Tibial nerve (tissue), 4 donors: ENCODE data around the gene SRPK2. TPM values are rescaled to one million over a fixed set of nuclear protein-coding genes. Genes with fewer than 3 reads are reported as not detected.

Source experiments
- DNase-seq, 2 donors: peaks; one replicate each; pipeline ENCODE4 v3.0.0-alpha.2; 2019; ENCODE audit warnings: low spot score in 2 of 2
- H3K27ac ChIP-seq, 4 donors: fragments of 200-600 bp; sonication (generic) in 3 of 4; one replicate each; pipeline ENCODE4 v1.5.1; 2017 to 2019; ENCODE audit warnings: mild to moderate bottlenecking in 1 of 4
- H3K27me3 ChIP-seq, 2 donors: fragments of 200-600 bp; sonication (generic) in 1 of 2; one replicate each; pipeline versions ENCODE4 v1.5.1 to v1.6.0; 2017 to 2019
- H3K36me3 ChIP-seq, 3 donors: fragments of 200-600 bp; sonication (generic); one replicate each; pipeline ENCODE4 v1.5.1; 2018 to 2019
- H3K4me1 ChIP-seq, 4 donors: fragments of 200-600 bp; sonication (generic) in 3 of 4; one replicate each; pipeline ENCODE4 v1.5.1; 2017 to 2019
- H3K4me3 ChIP-seq, 4 donors: fragments of 200-600 bp; sonication (generic) in 3 of 4; one replicate each; pipeline ENCODE4 v1.5.1; 2017 to 2019; ENCODE audit warnings: mild to moderate bottlenecking in 1 of 4, moderate library complexity in 1 of 4
- H3K9me3 ChIP-seq, 4 donors: fragments of 200-600 bp; sonication (generic) in 3 of 4; one replicate each; pipeline ENCODE4 v1.5.1; 2017 to 2019
- EP300 ChIP-seq, 2 donors: sonication (generic); formaldehyde crosslinking; IDR thresholded peaks; one replicate each; pipeline ENCODE4 v1.6.1; 2017; ENCODE audit warnings: antibody characterized with exemption in 2 of 2, mild to moderate bottlenecking in 1 of 2
- POLR2A ChIP-seq, 2 donors: fragments of 450-650 bp; IDR thresholded peaks; one replicate each; pipeline ENCODE4 v1.6.1; 2017; ENCODE audit warnings: antibody characterized with exemption in 2 of 2, mild to moderate bottlenecking in 2 of 2, moderate library complexity in 2 of 2
- WGBS, 2 donors: methylation state at CpG; one replicate each; pipeline ENCODE4 v1.1.5; 2018; 5-methylcytosine and 5-hydroxymethylcytosine counted together
- total RNA-seq, 4 donors: library from RNA; depleted of rRNA; stranded (reverse); fragments of >200 nt; gene quantifications; one replicate each; pipeline ENCODE4 v1.1.0, GENCODE V29; 2016
- TF ChIP-seq, protein P1 (sequence below), 5 experiments: fragments of 200-600 bp in 3 of 5; fragments of 450-650 bp in 2 of 5; sonication (generic) in 3 of 5; IDR thresholded peaks; one replicate each; pipeline ENCODE4 v1.5.1; 2016 to 2019; ENCODE audit warnings: antibody characterized with exemption in 5 of 5, mild to moderate bottlenecking in 3 of 5, moderate library complexity in 2 of 5

The SRPK2 gene
- total RNA-seq, 4 donors from 2014 or later: 54.1 to 94.4 (median 61.9) TPM

DNA sequence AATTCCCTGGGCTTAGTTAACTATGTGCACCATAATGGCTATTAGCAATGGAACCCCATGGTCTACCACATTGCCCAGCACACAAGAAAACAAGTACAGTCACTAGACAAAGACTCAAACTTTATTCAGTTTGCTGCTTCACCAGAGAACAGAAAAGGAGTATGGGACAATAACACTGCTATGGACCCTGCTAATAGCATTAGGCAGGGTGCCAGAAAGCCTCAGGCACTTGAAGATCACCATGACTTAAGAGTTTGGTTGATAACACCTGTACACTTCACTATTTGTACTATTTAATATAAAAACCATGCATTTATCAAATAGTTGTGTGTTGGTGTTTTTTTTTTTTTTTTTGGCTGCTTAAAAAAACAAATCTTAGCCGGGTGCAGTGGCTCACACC, 215.1 kb downstream of the SRPK2 start:
- Histone ChIP-seq H3K4me1 (peaks cover 0 to 7% (median 0%) of the 10 kb centered on the region in 4 donors), H3K9me3 (no peaks in the 10 kb centered on the region), H3K36me3 (peaks cover 0 to 13% (median 0%) of the 10 kb centered on the region in 3 donors), H3K4me3 (no peak overlapping the region), H3K27ac (no peak overlapping the region), H3K27me3 (no peaks in the 10 kb centered on the region)
- 70 to 81% methylated on average over 1 of the region's 1 CpG for WGBS, 2 donors
- DNase-seq: no peak
- TF ChIP-seq POLR2A (IDR thresholded peaks at IDR 0.05) (no peak), EP300 (IDR thresholded peaks at IDR 0.05) (no peak)
- TF ChIP-seq, protein P1, sequence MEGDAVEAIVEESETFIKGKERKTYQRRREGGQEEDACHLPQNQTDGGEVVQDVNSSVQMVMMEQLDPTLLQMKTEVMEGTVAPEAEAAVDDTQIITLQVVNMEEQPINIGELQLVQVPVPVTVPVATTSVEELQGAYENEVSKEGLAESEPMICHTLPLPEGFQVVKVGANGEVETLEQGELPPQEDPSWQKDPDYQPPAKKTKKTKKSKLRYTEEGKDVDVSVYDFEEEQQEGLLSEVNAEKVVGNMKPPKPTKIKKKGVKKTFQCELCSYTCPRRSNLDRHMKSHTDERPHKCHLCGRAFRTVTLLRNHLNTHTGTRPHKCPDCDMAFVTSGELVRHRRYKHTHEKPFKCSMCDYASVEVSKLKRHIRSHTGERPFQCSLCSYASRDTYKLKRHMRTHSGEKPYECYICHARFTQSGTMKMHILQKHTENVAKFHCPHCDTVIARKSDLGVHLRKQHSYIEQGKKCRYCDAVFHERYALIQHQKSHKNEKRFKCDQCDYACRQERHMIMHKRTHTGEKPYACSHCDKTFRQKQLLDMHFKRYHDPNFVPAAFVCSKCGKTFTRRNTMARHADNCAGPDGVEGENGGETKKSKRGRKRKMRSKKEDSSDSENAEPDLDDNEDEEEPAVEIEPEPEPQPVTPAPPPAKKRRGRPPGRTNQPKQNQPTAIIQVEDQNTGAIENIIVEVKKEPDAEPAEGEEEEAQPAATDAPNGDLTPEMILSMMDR (IDR thresholded peaks at IDR 0.05): no peak

DNA sequence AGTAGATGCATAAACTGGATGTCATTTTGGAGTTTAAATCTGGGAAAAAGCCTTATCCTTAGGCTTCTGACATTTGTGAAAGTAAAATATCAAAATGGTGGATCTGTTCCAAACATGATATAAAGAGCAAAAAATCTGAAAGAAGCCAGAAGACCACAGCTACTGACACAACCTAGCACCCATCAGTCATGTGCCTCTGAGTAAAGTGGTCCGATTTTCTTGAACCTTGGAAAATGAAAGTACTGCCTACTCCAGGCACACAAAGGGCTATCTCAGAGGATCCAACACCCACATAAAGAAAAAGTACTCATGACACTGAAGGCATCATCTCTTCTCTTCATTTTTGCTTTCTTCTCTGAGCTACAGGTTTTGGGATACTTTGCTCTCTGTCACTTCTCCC, 224.0 kb downstream of the SRPK2 start:
- Histone ChIP-seq H3K27me3 (no peaks in the 10 kb centered on the region), H3K4me1 (no peaks in the 10 kb centered on the region), H3K27ac (peak overlapping the region in 1 of 4 donors; percentile 41), H3K36me3 (peaks cover 0 to 67% (median 0%) of the 10 kb centered on the region in 3 donors), H3K9me3 (no peaks in the 10 kb centered on the region), H3K4me3 (no peak overlapping the region)
- WGBS, 2 donors: 46 to 61% methylated on average over 1 of the region's 1 CpG
- DNase-seq: no peak
- TF ChIP-seq, protein P1 (IDR thresholded peaks at IDR 0.05): no peak
- TF ChIP-seq POLR2A (IDR thresholded peaks at IDR 0.05) (no peak), EP300 (IDR thresholded peaks at IDR 0.05) (no peak)

DNA sequence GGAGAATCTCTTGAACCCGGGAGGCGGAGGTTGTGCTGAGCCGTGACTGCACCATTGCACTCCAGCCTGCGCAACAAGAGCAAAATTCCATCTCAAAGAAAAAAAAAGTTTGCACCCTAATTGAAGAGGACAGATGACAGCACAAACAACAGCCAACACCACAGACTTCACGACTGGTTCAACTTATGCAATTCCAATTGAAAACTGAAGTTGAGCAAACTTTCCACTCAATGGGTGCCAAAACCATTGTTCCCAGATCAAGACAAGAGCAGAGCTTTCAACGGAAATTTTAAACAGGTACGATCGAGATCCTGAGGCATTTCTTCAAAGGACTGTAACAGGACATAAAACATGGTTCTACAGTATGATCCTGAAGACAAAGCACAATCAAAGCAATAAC, 225.0 kb downstream of the SRPK2 start:
- no peaks in the 10 kb centered on the region for H3K4me1 ChIP-seq
- DNase-seq: no peak
- 91 to 92% methylated on average over 8 of the region's 8 CpGs for WGBS, 2 donors

DNA sequence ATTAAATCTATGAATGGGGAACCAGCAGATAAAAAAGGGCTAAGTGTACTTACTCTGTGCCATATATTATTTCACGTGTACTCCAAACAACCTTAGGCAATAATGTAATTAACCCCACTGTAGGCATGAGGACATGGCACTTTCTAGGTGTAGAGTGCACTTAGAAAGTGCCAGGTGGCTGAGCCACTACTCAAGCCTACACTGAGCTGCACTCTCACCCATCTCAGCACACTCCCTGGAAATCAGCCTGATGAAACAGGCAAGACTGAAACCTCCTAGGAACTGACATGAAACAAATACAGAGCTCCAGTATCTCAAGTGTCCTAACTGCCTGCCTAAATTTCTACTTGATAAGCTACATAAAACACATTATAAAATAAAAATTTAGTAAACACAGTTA, 227.4 kb downstream of the SRPK2 start:
- no peaks in the 10 kb centered on the region for H3K27me3 ChIP-seq
- peaks cover 0 to 49% (median 0%) of the 10 kb centered on the region in 3 donors for H3K36me3 ChIP-seq
- DNase-seq: no peak
- no peak overlapping the region for H3K27ac ChIP-seq
- no peaks in the 10 kb centered on the region for H3K9me3 ChIP-seq
- no peak overlapping the region for H3K4me3 ChIP-seq
- H3K4me1 ChIP-seq: no peaks in the 10 kb centered on the region
- WGBS, 2 donors: 97 to 100% methylated on average over 1 of the region's 1 CpG
- TF ChIP-seq EP300 (IDR thresholded peaks at IDR 0.05): no peak

More for the DNA sequence above, 225.0 kb downstream of the SRPK2 start:
- H3K9me3 ChIP-seq: no peaks in the 10 kb centered on the region
- H3K4me3 ChIP-seq: no peak overlapping the region
- no peaks in the 10 kb centered on the region for H3K27me3 ChIP-seq
- H3K36me3 ChIP-seq: peaks cover 0 to 60% (median 0%) of the 10 kb centered on the region in 3 donors
- TF ChIP-seq, protein P1 (IDR thresholded peaks at IDR 0.05): no peak
- TF ChIP-seq POLR2A (IDR thresholded peaks at IDR 0.05) (no peak), EP300 (IDR thresholded peaks at IDR 0.05) (no peak)
- no peak overlapping the region for H3K27ac ChIP-seq

DNA sequence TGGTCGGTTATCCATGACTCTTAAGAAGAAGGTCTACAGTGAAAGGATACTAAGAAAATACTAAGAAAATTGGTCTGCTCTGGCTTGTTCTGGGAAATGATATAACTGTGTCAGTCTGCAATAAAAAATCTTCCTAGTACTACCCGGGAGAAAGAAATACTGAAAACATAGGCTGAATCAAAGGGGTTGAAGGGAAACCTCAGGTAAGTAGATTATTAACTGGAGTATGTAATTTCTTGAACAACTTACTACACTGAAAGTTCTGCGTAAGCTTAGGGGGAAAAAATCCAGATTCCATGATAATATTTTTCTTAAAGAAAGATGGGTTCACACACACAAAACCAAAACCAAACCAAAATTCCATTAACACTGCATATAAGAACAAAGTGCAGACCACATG, 231.4 kb downstream of the SRPK2 start:
- no peak for TF ChIP-seq POLR2A (IDR thresholded peaks at IDR 0.05)
- TF ChIP-seq, protein P1 (IDR thresholded peaks at IDR 0.05): no peak
- TF ChIP-seq EP300 (IDR thresholded peaks at IDR 0.05): no peak
- no peak overlapping the region for H3K27ac ChIP-seq
- no peak for DNase-seq
- peaks cover 0 to 3% (median 0%) of the 10 kb centered on the region in 4 donors for H3K4me1 ChIP-seq
- H3K4me3 ChIP-seq: no peak overlapping the region
- no peaks in the 10 kb centered on the region for H3K27me3 ChIP-seq
- H3K9me3 ChIP-seq: no peaks in the 10 kb centered on the region
- 97% methylated on average over 3 of the region's 3 CpGs for WGBS, 2 donors
- peaks cover 0 to 23% (median 0%) of the 10 kb centered on the region in 3 donors for H3K36me3 ChIP-seq

DNA sequence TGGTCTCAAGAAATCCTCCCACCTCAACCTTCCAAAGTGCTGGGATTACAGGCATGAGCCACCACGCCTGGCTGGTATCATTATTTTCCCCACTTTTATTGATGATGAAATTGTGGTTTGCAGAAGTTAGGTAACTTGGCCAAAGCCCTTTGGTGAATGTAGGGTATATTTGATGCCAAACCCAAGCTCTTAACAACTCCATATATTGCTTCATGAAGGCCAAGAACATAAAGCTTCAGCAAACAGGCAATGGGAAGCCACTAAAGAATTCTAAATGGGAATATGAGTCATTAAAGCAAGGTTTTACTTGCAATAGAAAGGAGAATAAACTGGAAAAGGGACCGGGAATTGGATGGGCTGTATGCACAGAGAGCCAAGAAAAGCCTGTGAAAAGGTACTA, 232.0 kb downstream of the SRPK2 start:
- DNase-seq: no peak
- H3K4me3 ChIP-seq: no peak overlapping the region
- H3K4me1 ChIP-seq: peaks cover 0 to 3% (median 0%) of the 10 kb centered on the region in 4 donors
- H3K27ac ChIP-seq: no peak overlapping the region
- H3K36me3 ChIP-seq: peaks cover 0 to 23% (median 0%) of the 10 kb centered on the region in 3 donors
- no peaks in the 10 kb centered on the region for H3K9me3 ChIP-seq
- no peaks in the 10 kb centered on the region for H3K27me3 ChIP-seq
- TF ChIP-seq EP300 (IDR thresholded peaks at IDR 0.05) (no peak), POLR2A (IDR thresholded peaks at IDR 0.05) (no peak)
- TF ChIP-seq, protein P1 (IDR thresholded peaks at IDR 0.05): no peak
- WGBS, 2 donors: 94 to 95% methylated on average over 2 of the region's 2 CpGs
